Measurements from ENCODE around the gene POLDIP3.
"Not testable (repeated sequence)": the region's sequence is repeated elsewhere in the genome, so short reads cannot be mapped to it uniquely, and the experiment has no call there.

- TF ChIP-seq CTCF, POLR2A (IDR thresholded peaks at IDR 0.05): not testable (repeated sequence)
Measured at GRCh38 chr22:42537199-42537831, 77.4 kb downstream of the POLDIP3 start.
